GM12872 (cell line): ENCODE data around the gene SLC4A1AP.

Experiments used
- TF ChIP-seq, protein P1 (sequence below): IDR thresholded peaks from 3 replicates; pipeline ENCODE4 v1.5.1; 2011; ENCODE audit warnings: low read depth, mild to moderate bottlenecking, low read length, moderate library complexity; ENCODE audit not compliant: insufficient read depth

SLC4A1AP gene

DNA sequence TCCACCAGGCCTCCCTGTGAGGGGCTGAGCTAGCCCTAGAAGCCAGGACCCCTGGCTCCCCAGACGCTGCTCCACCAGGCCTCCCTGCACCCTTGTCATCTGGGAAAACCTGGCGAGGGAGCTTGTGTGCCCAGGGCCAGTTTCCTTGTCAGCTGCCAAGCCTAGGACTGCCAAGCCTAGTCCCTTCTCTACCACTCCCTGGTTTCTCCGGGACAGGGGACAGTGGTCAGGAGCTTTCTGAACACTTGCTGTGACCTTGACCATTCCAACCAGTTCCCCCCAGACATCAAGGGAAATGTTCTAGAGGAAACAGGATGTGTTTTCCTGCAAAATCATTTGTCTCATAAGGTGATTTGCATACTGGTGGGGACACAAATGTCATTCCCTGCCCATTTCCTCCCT is 66.6 kb downstream of the SLC4A1AP start:
- TF ChIP-seq, protein P1, sequence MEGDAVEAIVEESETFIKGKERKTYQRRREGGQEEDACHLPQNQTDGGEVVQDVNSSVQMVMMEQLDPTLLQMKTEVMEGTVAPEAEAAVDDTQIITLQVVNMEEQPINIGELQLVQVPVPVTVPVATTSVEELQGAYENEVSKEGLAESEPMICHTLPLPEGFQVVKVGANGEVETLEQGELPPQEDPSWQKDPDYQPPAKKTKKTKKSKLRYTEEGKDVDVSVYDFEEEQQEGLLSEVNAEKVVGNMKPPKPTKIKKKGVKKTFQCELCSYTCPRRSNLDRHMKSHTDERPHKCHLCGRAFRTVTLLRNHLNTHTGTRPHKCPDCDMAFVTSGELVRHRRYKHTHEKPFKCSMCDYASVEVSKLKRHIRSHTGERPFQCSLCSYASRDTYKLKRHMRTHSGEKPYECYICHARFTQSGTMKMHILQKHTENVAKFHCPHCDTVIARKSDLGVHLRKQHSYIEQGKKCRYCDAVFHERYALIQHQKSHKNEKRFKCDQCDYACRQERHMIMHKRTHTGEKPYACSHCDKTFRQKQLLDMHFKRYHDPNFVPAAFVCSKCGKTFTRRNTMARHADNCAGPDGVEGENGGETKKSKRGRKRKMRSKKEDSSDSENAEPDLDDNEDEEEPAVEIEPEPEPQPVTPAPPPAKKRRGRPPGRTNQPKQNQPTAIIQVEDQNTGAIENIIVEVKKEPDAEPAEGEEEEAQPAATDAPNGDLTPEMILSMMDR = no peak

DNA sequence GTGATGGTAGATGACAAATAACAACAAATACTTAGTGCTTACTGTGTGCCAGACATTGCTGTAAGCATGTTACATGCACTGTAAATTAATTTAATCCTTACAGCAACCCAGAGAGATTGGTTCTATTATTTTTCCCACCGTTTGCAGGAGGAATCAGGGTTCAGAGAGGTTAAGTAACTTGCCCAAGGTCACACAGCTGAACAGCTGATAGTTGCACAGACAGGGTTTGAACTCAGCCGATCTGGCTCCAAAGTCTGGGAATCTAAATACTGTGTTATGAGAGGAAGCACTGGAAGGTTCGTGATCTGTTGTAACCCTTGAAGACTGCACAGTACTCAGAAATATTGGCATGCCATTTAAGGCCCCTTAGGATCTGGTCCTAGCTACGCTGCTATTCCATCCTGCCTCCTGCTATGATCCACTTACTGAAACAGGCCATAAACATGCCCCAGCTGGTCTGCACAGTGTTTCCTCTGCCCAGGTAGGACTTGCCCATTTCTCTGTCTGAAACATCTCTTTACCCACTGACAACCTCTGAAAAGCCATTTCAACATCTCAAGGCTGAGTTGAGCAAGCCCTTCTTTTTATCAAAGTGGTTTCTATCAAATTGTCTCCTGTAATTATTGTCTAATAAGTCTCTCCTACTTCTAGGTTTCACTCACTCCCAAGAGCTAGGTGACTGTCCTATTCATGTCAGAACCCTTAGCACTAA is 67.4 kb downstream of the SLC4A1AP start:
- TF ChIP-seq, protein P1 = no peak

DNA sequence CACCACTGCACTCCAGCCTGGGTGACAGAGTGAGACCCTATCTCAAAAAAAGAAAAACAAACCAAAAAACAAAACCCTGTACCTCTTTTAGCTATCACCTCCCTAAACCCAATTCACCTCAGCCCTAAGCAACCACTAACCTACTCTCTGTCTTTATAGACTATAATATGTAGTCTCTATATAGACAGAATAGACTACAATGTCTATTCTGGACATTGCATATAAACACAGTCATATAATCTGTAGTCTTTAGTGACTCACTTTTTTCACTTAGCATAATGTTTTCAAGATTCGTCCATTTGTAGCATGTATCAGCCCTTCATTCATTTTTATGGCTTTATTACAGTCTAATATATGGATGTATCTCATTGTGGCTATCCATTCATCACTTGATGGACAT is 70.6 kb downstream of the SLC4A1AP start:
- TF ChIP-seq, protein P1 = no peak

DNA sequence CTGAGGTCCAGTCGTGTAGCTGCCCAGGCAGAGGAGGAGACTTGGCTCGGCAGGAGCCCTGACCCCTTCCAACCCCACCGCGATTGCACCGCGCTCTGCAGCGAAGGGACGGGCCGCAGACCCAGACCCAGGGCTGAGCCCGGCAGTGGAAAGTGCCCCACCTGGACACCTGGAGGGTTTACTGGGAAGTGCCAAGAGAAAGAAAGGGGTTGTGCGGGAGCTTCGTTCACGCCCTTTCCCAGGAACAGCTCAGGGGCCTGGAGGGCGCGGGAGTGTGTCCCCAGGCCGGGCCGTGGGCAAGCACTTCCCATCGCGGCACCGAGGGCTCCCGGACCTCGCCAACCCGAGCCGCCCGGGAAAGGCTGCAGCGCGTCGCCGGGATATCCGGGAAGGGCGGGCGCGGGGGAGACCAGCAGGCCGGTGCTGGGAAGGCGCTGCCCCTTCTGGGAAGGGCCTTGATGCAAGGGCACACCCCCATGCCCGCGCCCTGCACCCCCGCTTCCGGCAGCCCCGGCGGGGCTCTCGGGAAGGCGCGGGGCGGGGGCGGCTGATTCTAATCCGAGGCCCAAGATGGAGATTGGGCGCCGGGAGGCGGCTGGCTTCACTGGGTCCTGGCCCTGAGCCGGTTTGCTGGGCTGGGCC is 71.7 kb downstream of the SLC4A1AP start:
- TF ChIP-seq, protein P1 = no peak

DNA sequence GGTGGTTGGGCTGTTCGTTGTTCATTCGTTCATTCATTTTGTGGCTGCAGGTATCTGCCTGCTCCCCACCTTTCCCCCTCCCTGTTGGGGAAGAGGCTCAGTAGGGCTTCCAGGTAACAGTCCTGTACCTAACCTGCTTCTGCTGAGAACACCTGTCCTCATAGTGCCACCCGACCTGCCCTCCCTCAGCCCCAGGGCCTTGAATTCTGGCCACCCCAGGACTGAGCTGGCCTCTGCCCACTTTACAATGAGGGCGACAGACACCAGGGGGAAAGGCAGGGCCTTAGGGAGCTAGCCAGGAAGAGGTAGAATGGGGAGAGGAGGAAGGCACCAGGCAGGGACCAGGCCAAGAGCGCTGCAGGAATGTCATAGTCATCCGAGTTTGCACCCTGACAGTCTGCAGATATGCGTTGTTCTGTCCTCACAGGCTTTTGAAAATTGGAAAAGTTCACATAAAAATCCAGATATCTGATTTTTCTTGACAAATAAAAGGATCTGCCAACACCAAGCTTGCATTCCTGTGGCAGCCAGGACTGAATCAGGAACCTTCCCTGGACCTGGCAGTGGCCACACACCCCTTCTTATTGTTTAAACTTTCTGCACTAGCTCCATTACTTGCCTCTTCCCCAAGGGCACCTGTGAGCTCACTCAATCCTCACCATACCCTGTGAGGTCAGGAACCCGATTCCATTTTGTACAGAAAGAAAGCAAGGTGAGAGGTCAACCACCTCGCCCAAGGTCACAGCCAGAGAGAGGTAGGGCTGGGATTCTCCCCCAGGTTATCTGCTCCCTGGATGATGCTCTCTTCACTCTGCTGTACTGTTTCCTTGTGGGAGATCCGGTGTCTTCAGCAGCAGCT is 72.6 kb downstream of the SLC4A1AP start:
- TF ChIP-seq, protein P1 = no peak

DNA sequence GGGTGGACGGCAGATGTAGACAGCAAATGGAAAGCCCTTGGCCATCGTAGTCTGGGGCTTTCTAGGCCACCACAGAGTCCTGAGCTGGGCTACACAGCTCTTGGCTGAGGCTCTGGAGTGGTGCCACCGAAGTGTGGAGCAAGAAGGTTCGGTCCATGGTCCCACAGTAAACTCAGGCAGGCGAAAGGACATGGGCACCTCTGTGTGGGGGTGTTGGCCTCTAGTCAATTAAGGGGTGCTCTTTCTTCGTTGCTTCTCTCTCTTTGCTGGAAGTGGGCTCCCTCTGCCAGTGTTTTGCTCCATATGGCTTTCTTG is 73.2 kb downstream of the SLC4A1AP start:
- TF ChIP-seq, protein P1 = no peak

DNA sequence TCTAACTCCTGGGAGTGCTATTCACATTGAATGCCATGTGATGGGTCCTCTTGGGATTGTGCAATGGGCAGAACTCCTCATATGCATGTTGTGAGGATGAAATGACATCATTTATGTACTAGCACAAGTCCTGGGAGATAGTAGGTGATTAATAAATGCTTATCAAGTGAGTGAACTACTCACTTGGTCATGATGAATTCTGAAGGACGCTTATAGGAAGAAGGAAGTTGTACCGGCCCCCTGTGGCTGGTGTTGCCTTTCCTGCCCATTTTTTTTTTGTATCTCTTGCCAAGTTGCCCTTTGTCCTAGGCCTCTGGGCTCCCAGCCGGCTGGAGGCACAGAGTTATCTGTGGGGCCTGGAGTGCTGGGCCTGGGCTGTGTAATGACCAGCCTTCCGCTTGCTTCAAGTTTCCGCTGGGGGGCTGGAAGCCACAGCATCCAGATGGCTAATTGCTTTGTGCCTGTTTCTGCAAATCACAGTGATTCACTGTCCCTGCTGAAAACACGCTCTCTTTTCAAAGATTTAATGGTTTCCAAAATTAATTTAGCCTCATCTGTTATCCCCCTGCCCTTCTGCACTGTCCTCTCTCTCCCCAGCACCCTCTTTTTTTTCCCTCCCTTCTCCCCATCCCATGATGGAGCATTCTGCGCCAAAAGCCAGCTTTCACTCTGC is 74.1 kb downstream of the SLC4A1AP start:
- TF ChIP-seq, protein P1 = no peak
